Activated gamma-delta T cell treated with anti-CD3 and anti-CD28 coated beads, Interleukin-2, amount 50 U/mL, for 16 hours (primary cell): ENCODE measurements around the gene NLRC5.
"Not testable (repeated sequence)": the region's sequence is repeated elsewhere in the genome, so short reads cannot be mapped to it uniquely, and the experiment has no call there.

Experiments used
- DNase-seq: peaks from one replicate; pipeline ENCODE4 v3.0.0-alpha.2; 2020; ENCODE audit warnings: low read depth

Gene NLRC5

GRCh38 chr16:57045694-57046381 is 56.5 kb downstream of the NLRC5 start:
- peak; percentile 30 for DNase-seq

- no peak for DNase-seq
Measured at GRCh38 chr16:57048095-57048494, 58.7 kb downstream of the NLRC5 start.

DNA sequence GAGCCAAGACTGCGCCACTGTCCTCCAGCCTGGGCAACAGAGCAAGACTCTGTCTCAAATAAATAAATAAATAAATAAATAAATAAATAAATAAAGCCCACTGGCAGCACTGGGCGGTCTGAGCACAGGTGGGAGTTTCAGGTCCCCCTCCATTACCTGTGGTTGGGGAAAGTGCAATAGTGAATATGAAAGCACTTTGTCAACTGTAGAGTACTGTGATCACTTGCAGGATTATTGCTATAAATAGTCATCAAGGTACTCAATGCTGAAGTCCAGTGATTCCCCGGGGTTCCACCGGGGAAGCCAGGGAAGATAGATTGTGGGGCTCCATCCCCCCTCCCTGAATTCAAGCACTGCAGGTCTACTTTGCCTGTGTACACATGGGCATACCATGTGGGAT is 60.3 kb downstream of the NLRC5 start:
- DNase-seq = no peak

DNA sequence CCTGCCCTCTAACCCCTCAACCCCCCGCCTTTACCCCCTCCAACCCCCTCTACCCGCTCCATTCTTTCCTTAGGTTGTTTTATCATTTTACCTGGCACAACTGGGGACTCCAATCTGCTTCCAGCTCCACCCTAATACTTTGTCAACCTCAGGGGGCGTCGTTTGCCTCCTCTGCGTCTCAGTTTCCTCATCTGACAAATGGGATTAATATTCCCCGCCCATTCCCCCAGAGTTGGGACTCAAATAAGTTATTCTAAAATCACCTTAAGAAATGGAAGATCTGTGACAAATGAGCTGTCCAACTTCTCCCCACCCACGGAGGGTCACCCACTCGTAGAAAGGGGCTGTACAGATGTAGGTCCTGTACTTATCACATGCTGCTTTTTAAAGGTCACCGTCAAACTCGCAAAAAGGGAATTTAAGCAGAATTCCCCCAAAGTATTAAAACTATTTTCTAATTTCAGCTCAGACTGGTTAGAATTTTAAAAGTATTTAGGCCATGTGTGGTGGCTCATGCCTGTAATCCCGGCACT is 62.4 kb downstream of the NLRC5 start:
- DNase-seq = no peak

GRCh38 chr16:57053206-57053605 is 63.8 kb downstream of the NLRC5 start:
- no peak for DNase-seq

DNA sequence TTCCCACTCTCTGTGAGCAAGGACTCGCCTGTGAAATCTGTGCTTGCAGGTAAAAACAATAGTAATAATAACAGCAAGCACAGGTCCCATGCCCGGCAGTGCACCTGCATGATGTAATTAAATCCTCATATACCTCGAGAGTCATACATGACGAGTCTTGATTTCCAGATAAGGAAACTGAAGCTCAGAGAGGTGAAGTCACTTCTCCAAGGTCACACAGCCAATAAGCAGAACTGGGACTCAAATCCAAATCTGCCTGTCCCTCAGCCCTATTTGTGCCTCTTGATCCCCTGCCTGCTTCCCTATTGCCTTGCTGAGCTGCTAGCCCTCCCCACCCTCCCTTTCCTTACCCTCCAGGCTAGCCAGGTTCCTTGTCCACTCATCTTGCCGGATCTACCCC is 65.0 kb downstream of the NLRC5 start:
- no peak for DNase-seq

GRCh38 chr16:57054771-57055170 is 65.4 kb downstream of the NLRC5 start:
- no peak for DNase-seq

GRCh38 chr16:57055671-57056070 is 66.3 kb downstream of the NLRC5 start:
- no peak for DNase-seq

DNA sequence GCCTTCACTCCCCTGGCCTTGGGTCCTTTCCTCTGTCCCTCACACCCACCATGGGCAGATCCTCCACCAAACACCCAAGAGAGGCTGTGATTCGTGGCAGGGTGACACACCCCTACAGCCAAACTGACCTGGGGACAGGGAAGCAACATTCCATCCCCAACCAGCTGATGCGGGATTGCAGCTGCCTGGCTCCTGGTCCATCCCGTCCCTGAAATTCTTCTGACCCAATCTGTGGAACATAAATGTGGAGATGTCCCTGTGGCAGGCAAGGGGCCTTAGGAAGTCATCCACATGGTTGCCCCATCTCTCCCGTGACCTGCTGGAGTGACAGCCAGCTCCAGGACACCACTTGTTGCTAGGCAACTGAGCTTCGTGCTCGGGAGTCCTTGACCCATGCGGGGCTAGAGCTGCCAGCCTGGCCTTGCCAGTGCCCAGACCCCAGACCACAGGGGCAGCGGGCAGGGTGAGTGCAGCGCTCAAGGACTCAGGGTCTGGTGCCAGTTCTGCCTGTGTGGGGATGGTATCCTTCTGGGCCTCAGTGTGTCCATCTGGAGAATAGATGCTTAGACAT is 69.0 kb downstream of the NLRC5 start:
- DNase-seq = no peak

DNA sequence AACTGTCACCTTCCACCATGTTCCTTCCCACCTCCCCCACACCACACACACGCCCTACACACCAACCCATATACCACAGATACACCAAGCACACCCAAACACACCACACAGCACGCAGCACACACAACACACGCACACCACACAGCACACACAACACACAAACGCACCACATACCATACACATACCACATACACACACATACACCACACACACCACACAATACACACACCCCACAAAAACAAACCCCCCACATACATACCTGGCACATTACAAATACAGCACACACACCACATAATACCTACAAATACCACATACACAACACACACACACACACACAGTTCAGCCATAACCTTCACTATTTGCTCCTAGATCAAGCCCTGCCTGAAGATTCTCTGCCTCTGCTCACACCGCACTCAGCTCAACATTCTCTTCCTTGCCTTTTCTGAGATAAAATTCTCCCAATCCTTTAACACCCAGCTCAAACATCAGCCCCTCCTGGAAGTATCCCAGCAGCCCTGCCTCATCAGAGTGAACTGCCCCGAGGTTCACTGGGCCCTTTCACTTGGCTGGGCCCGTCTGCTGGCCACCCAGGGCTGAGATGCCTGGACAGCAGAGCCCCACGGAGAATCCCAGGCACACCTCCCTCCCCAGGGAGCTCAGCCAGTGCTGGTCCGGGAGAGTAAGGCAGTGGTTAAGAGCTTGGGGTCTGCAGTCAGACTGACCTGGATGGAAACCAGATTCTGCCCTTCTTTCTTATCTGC is 71.1 kb downstream of the NLRC5 start:
- no peak for DNase-seq

DNA sequence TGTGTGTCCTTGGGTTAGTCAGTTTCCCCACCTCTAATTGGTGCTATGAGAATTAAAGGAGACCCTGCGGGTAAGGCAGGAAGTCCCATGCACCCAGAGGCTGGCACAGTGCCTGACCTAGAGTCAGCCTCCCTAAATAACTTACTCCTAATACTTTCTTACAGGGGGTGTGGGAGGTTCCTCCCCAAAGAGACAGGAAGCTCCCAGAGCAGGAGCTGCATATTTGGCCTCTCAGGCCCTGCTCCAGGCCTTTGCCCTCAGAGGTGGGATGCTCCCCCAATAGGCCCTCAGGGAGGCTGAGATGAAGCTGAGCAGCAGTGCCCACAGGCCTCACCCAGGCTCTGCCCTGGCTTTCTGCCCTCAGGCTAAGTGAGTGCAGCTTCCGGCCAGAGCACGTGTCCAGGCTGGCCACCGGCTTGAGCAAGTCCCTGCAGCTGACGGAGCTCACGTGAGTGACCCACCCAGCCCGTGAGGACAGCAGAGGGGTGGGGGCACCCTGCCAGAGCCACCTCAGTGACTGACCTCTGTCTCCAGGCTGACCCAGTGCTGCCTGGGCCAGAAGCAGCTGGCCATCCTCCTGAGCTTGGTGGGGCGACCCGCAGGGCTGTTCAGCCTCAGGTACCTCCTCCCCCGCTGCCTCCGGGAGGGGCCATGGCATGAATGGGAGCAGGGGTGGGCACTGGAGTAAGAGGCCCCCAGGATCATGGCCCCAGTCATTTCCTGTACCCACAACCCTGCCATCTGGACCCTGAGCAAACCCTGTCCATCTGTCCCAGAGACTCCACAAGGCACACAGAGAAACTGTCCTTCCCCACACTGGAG is 71.9 kb downstream of the NLRC5 start:
- no peak for DNase-seq

GRCh38 chr16:57062329-57062728 is 73.0 kb downstream of the NLRC5 start:
- no peak for DNase-seq

DNA sequence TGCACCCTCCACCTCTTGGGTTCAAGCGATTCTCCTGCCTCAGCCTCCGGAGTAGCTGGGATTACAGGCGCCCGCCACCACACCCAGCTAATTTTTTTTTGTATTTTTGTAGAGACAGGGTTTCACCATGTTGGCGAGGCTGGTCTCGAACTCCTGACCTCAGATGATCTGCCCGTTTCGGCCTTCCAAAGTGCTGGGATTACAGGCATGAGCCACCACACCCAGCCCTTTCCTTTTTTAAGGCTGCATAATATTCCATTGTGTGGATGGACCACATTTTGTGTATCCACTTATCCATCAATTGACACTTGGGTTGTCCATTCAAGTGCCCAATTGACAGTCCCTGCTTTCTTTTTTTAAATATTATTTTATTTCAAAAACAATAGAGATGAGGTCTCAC is 73.8 kb downstream of the NLRC5 start:
- not testable (repeated sequence) for DNase-seq

- DNase-seq = no peak
Measured at GRCh38 chr16:57064995-57065394, 75.6 kb downstream of the NLRC5 start.

DNA sequence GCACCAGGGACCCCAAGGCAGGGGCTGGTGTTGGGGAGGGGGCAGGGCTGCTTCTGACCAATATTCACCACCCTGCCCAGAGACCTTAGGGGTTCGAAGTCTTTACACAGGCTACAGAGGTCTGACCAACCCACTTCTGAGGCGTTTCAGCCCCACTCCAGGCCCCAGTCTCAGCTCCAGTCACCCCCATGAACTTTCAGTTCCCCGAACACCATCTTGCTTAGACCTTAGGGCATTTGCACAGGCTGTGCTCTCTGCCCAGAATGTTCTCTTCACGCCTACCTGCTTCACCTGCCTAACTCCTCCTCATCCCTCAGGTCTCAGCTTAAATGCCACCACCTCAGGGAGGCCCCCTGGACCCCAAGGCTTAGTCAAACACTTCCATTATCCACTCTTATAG is 77.3 kb downstream of the NLRC5 start:
- no peak for DNase-seq

DNA sequence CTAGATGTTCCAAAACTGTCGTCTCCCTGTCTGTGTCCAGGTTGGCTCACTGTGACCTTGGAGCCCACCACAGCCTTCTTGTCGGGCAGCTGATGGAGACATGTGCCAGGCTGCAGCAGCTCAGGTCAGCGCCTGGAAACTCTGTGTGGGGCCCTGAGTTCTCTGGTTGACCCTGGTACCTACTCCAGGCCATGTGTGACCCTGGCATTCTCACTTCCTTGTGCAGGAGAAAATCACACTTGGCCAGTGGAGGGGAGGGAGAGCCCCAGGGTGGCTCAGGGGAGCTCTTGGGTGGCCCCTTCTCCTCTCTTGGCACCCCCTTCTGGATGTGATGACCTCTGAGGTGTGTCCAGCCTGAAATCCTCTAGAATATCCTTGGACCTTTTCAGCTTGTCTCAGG is 78.0 kb downstream of the NLRC5 start:
- no peak for DNase-seq

- no peak for DNase-seq
Measured at GRCh38 chr16:57069053-57069452, 79.7 kb downstream of the NLRC5 start.

- no peak for DNase-seq
Measured at GRCh38 chr16:57069635-57070370, 80.4 kb downstream of the NLRC5 start.

DNA sequence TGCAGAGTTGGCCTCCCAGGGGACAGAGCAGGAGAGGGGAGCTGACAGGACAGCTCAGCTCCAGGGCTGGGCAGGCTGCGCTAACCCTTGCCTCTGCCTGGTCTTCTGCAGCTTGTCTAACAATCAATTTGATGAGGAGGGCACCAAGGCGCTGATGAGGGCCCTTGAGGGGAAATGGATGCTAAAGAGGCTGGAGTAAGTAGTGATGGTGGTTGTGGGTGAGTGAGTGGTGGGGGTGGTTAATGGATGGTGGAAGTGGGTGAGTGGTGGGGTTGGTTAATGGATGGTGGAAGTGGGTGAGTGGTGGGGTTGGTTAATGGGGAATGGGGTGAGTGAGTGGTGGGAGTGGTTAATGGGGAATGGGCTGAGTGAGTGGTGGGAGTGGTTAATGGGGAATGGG is 81.1 kb downstream of the NLRC5 start:
- no peak for DNase-seq

- not testable (repeated sequence) for DNase-seq
Measured at GRCh38 chr16:57071081-57071732, 81.8 kb downstream of the NLRC5 start.
